ENCODE data around the gene MKKS. TPM values are rescaled to one million over a fixed set of nuclear protein-coding genes. Genes with fewer than 3 reads are reported as not detected.

The MKKS gene
- total and polyA plus RNA-seq, 2 of the 13 experiments (the other 11 are each of a cell fraction or from before 2014, with no cell fraction given), result 26.7 to 34.5 TPM

DNA sequence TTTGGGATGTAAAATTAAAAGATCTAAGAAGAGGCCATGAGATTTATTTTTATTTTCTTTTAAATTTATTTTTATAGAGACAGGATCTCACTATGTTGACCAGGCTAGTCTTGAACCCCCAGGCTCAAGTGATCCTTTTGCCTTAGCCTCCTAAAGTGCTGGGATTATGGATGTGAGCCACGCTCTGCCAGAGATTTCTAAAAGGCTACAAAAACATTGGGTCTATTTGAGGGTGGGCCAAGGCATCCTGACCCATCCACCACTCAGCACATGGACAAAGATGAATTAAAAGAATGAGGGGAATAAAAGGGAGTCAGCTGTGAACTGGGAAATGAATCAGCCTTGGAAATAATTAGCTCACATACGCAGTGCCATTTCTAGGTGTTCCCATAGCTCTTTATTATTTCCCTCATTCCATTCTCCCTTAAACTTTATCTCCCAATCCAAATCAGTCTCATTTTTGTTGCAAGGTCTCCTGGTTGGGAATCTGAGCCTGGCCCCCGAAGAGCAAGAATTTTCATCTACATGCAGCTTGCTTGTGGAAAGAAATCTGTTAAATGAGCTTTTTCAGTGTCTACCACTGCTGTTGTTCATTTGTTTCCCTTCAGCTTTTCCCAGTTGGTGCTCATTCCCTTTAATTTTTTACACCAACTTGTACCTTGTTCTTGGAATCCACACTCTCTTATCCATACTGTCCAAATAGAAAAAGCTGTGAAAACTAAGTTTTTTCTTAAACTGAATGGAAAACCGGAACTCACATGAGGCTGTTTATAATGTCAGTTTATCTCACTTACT, 66.9 kb downstream of the MKKS start:
- Histone ChIP-seq H3K9ac (ENCODE audit: insufficient read depth, low read depth, low read length) (peak overlapping the region; percentile 48), H3K79me2 (ENCODE audit: insufficient read depth, low read length) (no peaks in the 10 kb centered on the region), H3K4me2 (ENCODE audit: low read depth, low read length) (peak overlapping the region; percentile 66), H3K27ac (ENCODE audit: extremely low read length, insufficient read depth, low read length) (peak overlapping the region; percentile 70), H3K9me3 (ENCODE audit: low read length) (no peaks in the 10 kb centered on the region), H2AFZ (ENCODE audit: low read length) (peak overlapping the region; percentile 40), H3K36me3 (replicated peaks in 1 of 2; ENCODE audit: control insufficient read depth in 1 of 2, insufficient read depth in 2 of 2, low read length in 2 of 2) (no peaks in the 10 kb centered on the region), H3K27me3 (ENCODE audit: control insufficient read depth in 1 of 2, insufficient read depth in 2 of 2, low read length in 2 of 2) (no peaks in the 10 kb centered on the region), H3K4me1 (ENCODE audit: insufficient read depth, low read length) (peaks cover 96% of the 10 kb centered on the region), H4K20me1 (ENCODE audit: insufficient read depth, low read length) (no peaks in the 10 kb centered on the region), H3K4me3 (replicated peaks in 1 of 3; ENCODE audit: insufficient read depth in 1 of 3, low read depth in 2 of 3, low read length in 3 of 3) (peak overlapping the region in 2 of 3 experiments; percentile 36 to 37; a peak in 3 of 6 replicates)
- 67% methylated on average over 4 of the region's 4 CpGs for WGBS (ENCODE audit: low lambda C conversion rate)
- intact Hi-C loops (cut with micrococcal nuclease; ENCODE audit: unreplicated experiment) (loop anchor here (2.0 to 5.0 kb wide), 4 partner anchors 40 to 340 kb away; partner anchors contain the start of gene JAG1), in situ Hi-C loops (cut with HindIII; ENCODE audit: extremely low pct_ligation_motif_present, low pct_unique_long_range_greater_than_20kb) (no loop called here)
- no peak for FAIRE-seq
- ChIA-PET POLR2A (interaction anchor here (0.7 to 2.7 kb wide), 4 partner anchors 18 to 305 kb away, joined by 3 to 20 read pairs (median 4); partner anchors contain the start of genes MKKS and SLX4IP), CTCF (ENCODE audit: low intra/inter-chr PET ratio, low total read pairs) (no interaction called here)
- ATAC-seq, result peak; percentile 4
- BruUV-seq (replicated peaks), result no TSS peak
- DNase-seq (ENCODE audit: low spot score), result no peak
- TF ChIP-seq LCORL (IDR thresholded peaks at IDR 0.05) (no peak), LCORL (CRISPR knock-in tag; IDR thresholded peaks at IDR 0.05) (peak; percentile 4; the same call in 1 of the 2 replicates), ZNF136 (CRISPR knock-in tag; IDR thresholded peaks at IDR 0.05; ENCODE audit: low read depth) (no peak), NONO (IDR thresholded peaks at IDR 0.05) (no peak), NONO (CRISPR knock-in tag; conservative IDR thresholded peaks at IDR 0.05) (0 out of 2 replicates have a peak, but pooled peaks have one; percentile 15), ZNF510 (CRISPR knock-in tag; IDR thresholded peaks at IDR 0.05; ENCODE audit: low read depth) (peak; percentile 57; the same call in 1 of the 2 replicates), ZNF569 (CRISPR knock-in tag; IDR thresholded peaks at IDR 0.05; ENCODE audit: borderline replicate concordance) (no peak), CREB3 (CRISPR knock-in tag; IDR thresholded peaks at IDR 0.05) (0 out of 2 replicates have a peak, but pooled peaks have one; percentile 14), ZNF121 (CRISPR knock-in tag; IDR thresholded peaks at IDR 0.05) (peak; percentile 84), ELF3 (CRISPR knock-in tag; IDR thresholded peaks at IDR 0.05) (no peak), ZNF7 (CRISPR knock-in tag; IDR thresholded peaks at IDR 0.05) (peak; percentile 98), ZSCAN21 (CRISPR knock-in tag; IDR thresholded peaks at IDR 0.05; ENCODE audit: borderline replicate concordance) (0 out of 2 replicates have a peak, but pooled peaks have one; percentile 41)
- TF ChIP-seq, protein P1, sequence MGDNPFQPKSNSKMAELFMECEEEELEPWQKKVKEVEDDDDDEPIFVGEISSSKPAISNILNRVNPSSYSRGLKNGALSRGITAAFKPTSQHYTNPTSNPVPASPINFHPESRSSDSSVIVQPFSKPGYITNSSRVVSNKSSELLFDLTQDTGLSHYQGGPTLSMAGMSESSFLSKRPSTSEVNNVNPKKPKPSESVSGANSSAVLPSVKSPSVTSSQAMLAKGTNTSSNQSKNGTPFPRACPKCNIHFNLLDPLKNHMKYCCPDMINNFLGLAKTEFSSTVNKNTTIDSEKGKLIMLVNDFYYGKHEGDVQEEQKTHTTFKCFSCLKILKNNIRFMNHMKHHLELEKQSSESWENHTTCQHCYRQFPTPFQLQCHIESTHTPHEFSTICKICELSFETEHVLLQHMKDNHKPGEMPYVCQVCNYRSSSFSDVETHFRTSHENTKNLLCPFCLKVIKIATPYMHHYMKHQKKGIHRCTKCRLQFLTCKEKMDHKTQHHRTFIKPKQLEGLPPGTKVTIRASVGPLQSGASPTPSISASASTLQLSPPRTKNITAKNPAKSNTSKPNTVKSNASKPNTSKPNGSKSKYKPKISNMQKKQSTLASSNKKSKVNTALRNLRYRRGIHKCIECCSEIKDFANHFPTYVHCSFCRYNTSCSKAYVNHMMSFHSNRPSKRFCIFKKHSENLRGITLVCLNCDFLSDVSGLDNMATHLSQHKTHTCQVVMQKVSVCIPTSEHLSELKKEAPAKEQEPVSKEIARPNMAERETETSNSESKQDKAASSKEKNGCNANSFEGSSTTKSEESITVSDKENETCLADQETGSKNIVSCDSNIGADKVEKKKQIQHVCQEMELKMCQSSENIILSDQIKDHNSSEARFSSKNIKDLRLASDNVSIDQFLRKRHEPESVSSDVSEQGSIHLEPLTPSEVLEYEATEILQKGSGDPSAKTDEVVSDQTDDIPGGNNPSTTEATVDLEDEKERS (CRISPR knock-in tag; IDR thresholded peaks at IDR 0.05), result no peak
- TF ChIP-seq, protein P2, sequence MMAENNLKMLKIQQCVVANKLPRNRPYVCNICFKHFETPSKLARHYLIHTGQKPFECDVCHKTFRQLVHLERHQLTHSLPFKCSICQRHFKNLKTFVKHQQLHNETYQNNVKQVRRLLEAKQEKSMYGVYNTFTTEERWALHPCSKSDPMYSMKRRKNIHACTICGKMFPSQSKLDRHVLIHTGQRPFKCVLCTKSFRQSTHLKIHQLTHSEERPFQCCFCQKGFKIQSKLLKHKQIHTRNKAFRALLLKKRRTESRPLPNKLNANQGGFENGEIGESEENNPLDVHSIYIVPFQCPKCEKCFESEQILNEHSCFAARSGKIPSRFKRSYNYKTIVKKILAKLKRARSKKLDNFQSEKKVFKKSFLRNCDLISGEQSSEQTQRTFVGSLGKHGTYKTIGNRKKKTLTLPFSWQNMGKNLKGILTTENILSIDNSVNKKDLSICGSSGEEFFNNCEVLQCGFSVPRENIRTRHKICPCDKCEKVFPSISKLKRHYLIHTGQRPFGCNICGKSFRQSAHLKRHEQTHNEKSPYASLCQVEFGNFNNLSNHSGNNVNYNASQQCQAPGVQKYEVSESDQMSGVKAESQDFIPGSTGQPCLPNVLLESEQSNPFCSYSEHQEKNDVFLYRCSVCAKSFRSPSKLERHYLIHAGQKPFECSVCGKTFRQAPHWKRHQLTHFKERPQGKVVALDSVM (CRISPR knock-in tag; IDR thresholded peaks at IDR 0.05), result no peak
- TF ChIP-seq, protein P3, sequence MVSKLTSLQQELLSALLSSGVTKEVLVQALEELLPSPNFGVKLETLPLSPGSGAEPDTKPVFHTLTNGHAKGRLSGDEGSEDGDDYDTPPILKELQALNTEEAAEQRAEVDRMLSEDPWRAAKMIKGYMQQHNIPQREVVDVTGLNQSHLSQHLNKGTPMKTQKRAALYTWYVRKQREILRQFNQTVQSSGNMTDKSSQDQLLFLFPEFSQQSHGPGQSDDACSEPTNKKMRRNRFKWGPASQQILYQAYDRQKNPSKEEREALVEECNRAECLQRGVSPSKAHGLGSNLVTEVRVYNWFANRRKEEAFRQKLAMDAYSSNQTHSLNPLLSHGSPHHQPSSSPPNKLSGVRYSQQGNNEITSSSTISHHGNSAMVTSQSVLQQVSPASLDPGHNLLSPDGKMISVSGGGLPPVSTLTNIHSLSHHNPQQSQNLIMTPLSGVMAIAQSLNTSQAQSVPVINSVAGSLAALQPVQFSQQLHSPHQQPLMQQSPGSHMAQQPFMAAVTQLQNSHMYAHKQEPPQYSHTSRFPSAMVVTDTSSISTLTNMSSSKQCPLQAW (CRISPR knock-in tag; IDR thresholded peaks at IDR 0.05), result no peak

Data from HepG2 (cell line).